VCaP (cell line): ENCODE data around the gene UNC93B1.
A peak's percentile ranks its signal among the peaks of the same experiment; 100 is the strongest.

Experiments
- H3K27ac ChIP-seq: fragments of 450-650 bp; 2 replicates; pipeline ENCODE4 v1.5.1; 2017
- TF ChIP-seq, protein P1 (sequence below): fragments of 450-650 bp; conservative IDR thresholded peaks from 2 replicates; pipeline ENCODE4 v1.5.1; 2017; ENCODE audit warnings: mild to moderate bottlenecking, moderate library complexity

Gene UNC93B1

GRCh38 chr11:68038226-68038717 lies 34.4 kb upstream of the UNC93B1 start:
- peak overlapping the region; percentile 73; the same call in 1 of the 2 replicates for H3K27ac ChIP-seq
- TF ChIP-seq, protein P1, sequence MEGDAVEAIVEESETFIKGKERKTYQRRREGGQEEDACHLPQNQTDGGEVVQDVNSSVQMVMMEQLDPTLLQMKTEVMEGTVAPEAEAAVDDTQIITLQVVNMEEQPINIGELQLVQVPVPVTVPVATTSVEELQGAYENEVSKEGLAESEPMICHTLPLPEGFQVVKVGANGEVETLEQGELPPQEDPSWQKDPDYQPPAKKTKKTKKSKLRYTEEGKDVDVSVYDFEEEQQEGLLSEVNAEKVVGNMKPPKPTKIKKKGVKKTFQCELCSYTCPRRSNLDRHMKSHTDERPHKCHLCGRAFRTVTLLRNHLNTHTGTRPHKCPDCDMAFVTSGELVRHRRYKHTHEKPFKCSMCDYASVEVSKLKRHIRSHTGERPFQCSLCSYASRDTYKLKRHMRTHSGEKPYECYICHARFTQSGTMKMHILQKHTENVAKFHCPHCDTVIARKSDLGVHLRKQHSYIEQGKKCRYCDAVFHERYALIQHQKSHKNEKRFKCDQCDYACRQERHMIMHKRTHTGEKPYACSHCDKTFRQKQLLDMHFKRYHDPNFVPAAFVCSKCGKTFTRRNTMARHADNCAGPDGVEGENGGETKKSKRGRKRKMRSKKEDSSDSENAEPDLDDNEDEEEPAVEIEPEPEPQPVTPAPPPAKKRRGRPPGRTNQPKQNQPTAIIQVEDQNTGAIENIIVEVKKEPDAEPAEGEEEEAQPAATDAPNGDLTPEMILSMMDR, result no peak

- H3K27ac ChIP-seq, result peak overlapping the region; percentile 73; the same call in 1 of the 2 replicates
- TF ChIP-seq, protein P1, result no peak
These were observed 33.7 kb upstream of the UNC93B1 start for GRCh38 chr11:68037411-68038225.

- H3K27ac ChIP-seq, result peak overlapping the region; percentile 10; the same call in 1 of the 2 replicates
- TF ChIP-seq, protein P1, result no peak
These were observed 32.9 kb upstream of the UNC93B1 start for GRCh38 chr11:68036717-68037239.

- H3K27ac ChIP-seq, result peak overlapping the region; percentile 10; the same call in 1 of the 2 replicates
- TF ChIP-seq, protein P1, result no peak
These were observed 32.3 kb upstream of the UNC93B1 start for GRCh38 chr11:68036141-68036716.

GRCh38 chr11:68035266-68035876 lies 31.5 kb upstream of the UNC93B1 start:
- H3K27ac ChIP-seq, result no peak overlapping the region
- TF ChIP-seq, protein P1, result no peak

DNA sequence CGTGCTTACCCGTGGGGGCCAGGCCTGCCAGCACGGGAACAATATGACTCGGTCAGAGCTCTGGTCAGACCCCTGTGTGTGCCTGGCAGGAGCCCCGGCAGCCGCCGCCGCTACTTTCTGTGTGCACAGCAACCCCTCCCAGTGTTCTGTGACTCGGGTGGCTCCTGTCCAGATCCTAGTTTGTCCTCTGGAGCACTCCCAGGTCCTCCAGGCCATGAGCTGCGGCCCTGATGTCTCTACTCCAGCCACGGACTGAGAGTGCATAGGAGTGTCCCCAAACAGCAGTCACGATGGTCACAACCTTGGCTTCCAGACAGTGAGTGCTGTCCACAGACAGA lies 29.8 kb upstream of the UNC93B1 start:
- peak overlapping the region; percentile 96; the same call in 1 of the 2 replicates for H3K27ac ChIP-seq
- TF ChIP-seq, protein P1, result no peak
